ENCODE measurements around the gene KLHL35. TPM values are rescaled to one million over a fixed set of nuclear protein-coding genes. Genes with fewer than 3 reads are reported as not detected.

The KLHL35 gene
- total and polyA plus RNA-seq, 2 experiments from 2014 or later: 0.10 to 0.28 TPM

GRCh38 chr11:75423721-75424120, 9.3 kb downstream of the KLHL35 start:
- TF ChIP-seq JUNB (IDR thresholded peaks at IDR 0.05; ENCODE audit: unreplicated experiment) (no peak), STAT1 (IDR thresholded peaks at IDR 0.05; ENCODE audit: unreplicated experiment) (no peak), CREB1 (CRISPR knock-in tag; IDR thresholded peaks at IDR 0.05; ENCODE audit: low read depth) (no peak), CTCF (conservative IDR thresholded peaks at IDR 0.05; ENCODE audit: low read depth in 2 of 2) (no peak)
- no peaks in the 10 kb centered on the region for H3K9me2 ChIP-seq (ENCODE audit: insufficient read depth)
- no peaks in the 10 kb centered on the region; the same call in 1 of the 2 replicates for H4K20me1 ChIP-seq (replicated peaks; ENCODE audit: insufficient read depth)
- DNase-seq (ENCODE audit: low spot score) (no peak), ATAC-seq (no peak)
- no peaks in the 10 kb centered on the region for H3K79me2 ChIP-seq (replicated peaks; ENCODE audit: insufficient read depth)
- peaks cover 9% of the 10 kb centered on the region; the same call in 1 of the 2 replicates for H3K4me1 ChIP-seq (ENCODE audit: insufficient read depth)
- Mint-ChIP-seq H3K27ac (no peak overlapping the region), H3K4me3 (no peak overlapping the region), H3K27me3 (ENCODE audit: insufficient read depth, low read depth, poor library complexity) (peaks cover 27% of the 10 kb centered on the region), H3K4me1 (peaks cover 14% of the 10 kb centered on the region; the same call in 2 of the 3 replicates), H3K9me3 (peaks cover 9% of the 10 kb centered on the region), H3K36me3 (ENCODE audit: low read depth) (peaks cover 17% of the 10 kb centered on the region)
- H3K4me2 ChIP-seq: no peak overlapping the region
- H3K36me3 ChIP-seq (ENCODE audit: insufficient read depth): no peaks in the 10 kb centered on the region
- no peak overlapping the region for H3K27ac ChIP-seq (ENCODE audit: low read depth)
- H3K27me3 ChIP-seq (ENCODE audit: insufficient read depth): peaks cover 18% of the 10 kb centered on the region
- H3F3A ChIP-seq (replicated peaks; ENCODE audit: low read depth): no peaks in the 10 kb centered on the region
- H2AFZ ChIP-seq: no peak overlapping the region
- H3K4me3 ChIP-seq: no peak overlapping the region

GRCh38 chr11:75422248-75423231, 10.5 kb downstream of the KLHL35 start:
- H3K27ac ChIP-seq (ENCODE audit: low read depth): no peak overlapping the region
- TF ChIP-seq ZNF114 (CRISPR knock-in tag; IDR thresholded peaks at IDR 0.05) (no peak), CTCF (conservative IDR thresholded peaks at IDR 0.05; ENCODE audit: low read depth in 2 of 2) (no peak), ZNF462 (CRISPR knock-in tag; IDR thresholded peaks at IDR 0.05) (no peak), ZNF331 (CRISPR knock-in tag; IDR thresholded peaks at IDR 0.05; ENCODE audit: low read depth) (no peak), CREB1 (CRISPR knock-in tag; IDR thresholded peaks at IDR 0.05; ENCODE audit: low read depth) (no peak)

More at GRCh38 chr11:75422248-75423231, 10.5 kb downstream of the KLHL35 start:
- no peaks in the 10 kb centered on the region for H3K36me3 ChIP-seq (ENCODE audit: insufficient read depth)
- Mint-ChIP-seq H3K4me3 (no peak overlapping the region), H3K4me1 (peaks cover 14% of the 10 kb centered on the region; the same call in 2 of the 3 replicates), H3K27me3 (ENCODE audit: insufficient read depth, low read depth, poor library complexity) (peaks cover 15% of the 10 kb centered on the region), H3K36me3 (ENCODE audit: low read depth) (peaks cover 8% of the 10 kb centered on the region; the same call in 1 of the 3 replicates), H3K9me3 (no peaks in the 10 kb centered on the region; the same call in 2 of the 3 replicates), H3K27ac (no peak overlapping the region)
- H3K4me3 ChIP-seq: no peak overlapping the region
- no peaks in the 10 kb centered on the region for H3F3A ChIP-seq (replicated peaks; ENCODE audit: low read depth)
- H3K9me2 ChIP-seq (ENCODE audit: insufficient read depth): no peaks in the 10 kb centered on the region
- no peak overlapping the region for H2AFZ ChIP-seq
- ATAC-seq (no peak), DNase-seq (ENCODE audit: low spot score) (no peak)
- no peaks in the 10 kb centered on the region; the same call in 1 of the 2 replicates for H4K20me1 ChIP-seq (replicated peaks; ENCODE audit: insufficient read depth)
- H3K4me2 ChIP-seq: no peak overlapping the region
- peaks cover 9% of the 10 kb centered on the region; the same call in 1 of the 2 replicates for H3K4me1 ChIP-seq (ENCODE audit: insufficient read depth)
- H3K27me3 ChIP-seq (ENCODE audit: insufficient read depth): peaks cover 6% of the 10 kb centered on the region
- H3K79me2 ChIP-seq (replicated peaks; ENCODE audit: insufficient read depth): no peaks in the 10 kb centered on the region

Data from GM23338 (cell line).